GM12878 (cell line): ENCODE results near the gene CACNA1H.
"Not testable (repeated sequence)": the region's sequence is repeated elsewhere in the genome, so short reads cannot be mapped to it uniquely, and the experiment has no call there.

Experiments used
- BCL11A ChIP-seq: IDR thresholded peaks from 2 replicates; pipeline ENCODE4 v1.6.1; 2011; ENCODE audit warnings: low read depth, low read length
- CHD4 ChIP-seq: fragments of 200-600 bp; sonication (generic); IDR thresholded peaks from 2 replicates; pipeline ENCODE4 v1.6.1; 2016; ENCODE audit warnings: mild to moderate bottlenecking
- CTCF ChIP-seq, 3 experiments: IDR thresholded peaks in 2 of 3; conservative IDR thresholded peaks in 1 of 3; 2 replicates each; pipeline ENCODE4 v1.5.1; 2011; ENCODE audit warnings: low read depth in 3 of 3, low read length in 3 of 3, mild to moderate bottlenecking in 3 of 3, control low read depth in 2 of 3, moderate library complexity in 2 of 3, inconsistent platforms in 1 of 3, mixed read lengths in 1 of 3; ENCODE audit not compliant: control insufficient read depth in 2 of 3, insufficient read depth in 1 of 3; ENCODE audit errors: extremely low read depth in 1 of 3
- EZH2 ChIP-seq: IDR thresholded peaks from 2 replicates; pipeline ENCODE4 v1.6.1; 2012; ENCODE audit warnings: low read depth, mild to moderate bottlenecking, control low read depth, inconsistent platforms, low read length, borderline replicate concordance; ENCODE audit not compliant: control insufficient read depth
- KDM1A ChIP-seq: fragments of 200-600 bp; sonication (generic); IDR thresholded peaks from 2 replicates; pipeline ENCODE4 v1.6.1; 2016; ENCODE audit warnings: borderline replicate concordance
- SP1 ChIP-seq: IDR thresholded peaks from one replicate; pipeline ENCODE4 v1.6.1; 2011; ENCODE audit warnings: low read depth, low read length
- TAF1 ChIP-seq: IDR thresholded peaks from 2 replicates; pipeline ENCODE4 v1.6.1; 2011; ENCODE audit warnings: mild to moderate bottlenecking, low read depth, low read length, borderline replicate concordance
- USF2 ChIP-seq: IDR thresholded peaks from 2 replicates; pipeline ENCODE4 v1.6.1; 2011; ENCODE audit warnings: low read depth, low read length, improper control_type of control experiment, borderline replicate concordance
- ZZZ3 ChIP-seq: IDR thresholded peaks from 2 replicates; pipeline ENCODE4 v1.6.1; 2011; ENCODE audit warnings: low read depth; ENCODE audit not compliant: control insufficient read depth, insufficient read length

DNA sequence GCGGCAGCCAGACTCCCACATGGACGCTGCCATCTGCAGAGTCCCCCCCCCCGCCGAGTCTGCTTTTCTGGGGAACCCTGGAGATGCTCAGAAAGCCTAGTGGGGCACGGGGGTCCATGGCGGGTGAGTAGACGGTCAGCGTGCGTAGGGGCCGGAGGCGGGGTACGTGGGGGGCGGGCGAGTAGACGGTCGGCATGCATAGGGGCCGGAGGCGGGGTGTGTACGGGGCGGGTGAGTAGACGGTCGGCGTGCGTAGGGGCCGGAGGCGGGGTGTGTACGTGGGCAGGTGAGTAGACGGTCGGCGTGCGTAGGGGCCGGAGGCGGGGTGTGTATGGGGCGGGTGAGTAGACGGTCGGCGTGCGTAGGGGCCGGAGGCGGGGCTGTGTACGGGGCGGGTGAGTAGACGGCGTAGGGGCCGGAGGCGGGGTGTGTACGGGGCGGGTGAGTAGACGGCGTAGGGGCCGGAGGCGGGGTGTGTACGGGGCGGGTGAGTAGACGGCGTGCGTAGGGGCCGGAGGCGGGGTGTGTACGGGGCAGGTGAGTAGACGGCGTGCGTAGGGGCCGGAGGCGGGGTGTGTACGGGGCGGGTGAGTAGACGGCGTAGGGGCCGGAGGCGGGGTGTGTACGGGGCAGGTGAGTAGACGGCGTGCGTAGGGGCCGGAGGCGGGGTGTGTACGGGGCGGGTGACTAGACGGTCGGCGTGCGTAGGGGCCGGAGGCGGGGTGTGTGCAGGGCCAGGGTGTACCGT lies 32.7 kb downstream of the CACNA1H start:
- not testable (repeated sequence) for TF ChIP-seq KDM1A; CTCF (IDR thresholded peaks at IDR 0.05 in 2 of 3, conservative IDR thresholded peaks at IDR 0.05 in 1 of 3; ENCODE audit: control insufficient read depth in 2 of 3, extremely low read depth in 1 of 3, insufficient read depth in 1 of 3, low read depth in 3 of 3, low read length in 3 of 3); TAF1; EZH2; SP1; ZZZ3; USF2; CHD4; BCL11A
